ENCODE data around the gene RXFP3.

RXFP3 gene

DNA sequence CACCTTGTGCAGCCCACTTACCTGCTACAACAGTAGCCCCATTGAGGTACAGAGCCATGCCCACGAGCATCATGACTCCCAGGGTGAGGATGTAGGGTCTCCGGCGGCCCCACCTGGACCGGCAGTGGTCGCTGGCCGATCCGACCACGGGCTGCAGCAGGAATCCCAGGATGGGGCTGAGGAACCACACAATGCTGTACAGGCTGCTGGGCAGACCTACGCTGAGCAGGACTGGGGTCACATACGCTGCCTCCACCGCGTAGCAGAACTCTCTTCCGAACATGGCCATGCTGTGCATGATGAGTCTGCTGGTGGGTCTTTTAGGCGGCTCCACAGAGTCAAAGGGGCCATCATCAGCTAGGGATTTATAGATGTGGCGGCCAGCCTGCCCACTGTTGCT lies 48.0 kb downstream of the RXFP3 start:
- Mint-ChIP-seq H3K4me3 (no peak overlapping the region), H3K9me3 (peaks cover 9% of the 10 kb centered on the region)

DNA sequence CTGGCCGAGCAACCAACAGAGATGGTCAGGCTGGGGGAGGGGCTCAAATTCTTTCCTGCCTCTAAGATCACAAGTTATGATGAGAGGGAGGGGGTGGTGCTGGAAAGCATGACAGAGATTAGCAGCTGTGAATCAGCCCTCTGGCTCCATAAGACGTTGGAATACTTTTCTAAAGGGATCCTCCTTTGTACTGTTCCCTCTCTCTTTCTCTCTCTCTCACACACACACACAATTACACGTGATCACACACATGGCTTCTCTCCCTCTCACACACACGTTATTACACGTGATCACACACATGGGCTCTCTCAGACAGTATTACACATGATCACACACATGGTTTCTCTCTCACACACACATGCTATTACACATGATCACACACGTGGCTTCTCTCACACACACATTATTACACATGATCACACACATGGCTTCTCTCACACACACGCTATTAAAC lies 48.5 kb downstream of the RXFP3 start, which contains the start of gene SLC45A2:
Gene SLC45A2, minus strand, starts transcription at position 23 of the 454 bp plus-strand sequence. CDS start 110 bp downstream, outside the sequence.
- no peak within 1 kb of the TSS for H3K27ac Mint-ChIP-seq
- H3K4me1 Mint-ChIP-seq (ENCODE audit: low read depth) = no peaks in the 10 kb centered on the region
- H3K4me3 Mint-ChIP-seq = no peak within 1 kb of the TSS
- H3K36me3 Mint-ChIP-seq (ENCODE audit: low read depth) = peaks cover 20% of the 10 kb centered on the region
- H3K9me3 Mint-ChIP-seq = peaks cover 9% of the 10 kb centered on the region
- no peaks in the 10 kb centered on the region for H3K27me3 Mint-ChIP-seq (ENCODE audit: low read depth)

More for the DNA sequence above, 48.0 kb downstream of the RXFP3 start:
- Mint-ChIP-seq H3K4me1 (ENCODE audit: low read depth) (no peaks in the 10 kb centered on the region), H3K36me3 (ENCODE audit: low read depth) (peaks cover 17% of the 10 kb centered on the region), H3K27ac (no peak overlapping the region), H3K27me3 (ENCODE audit: low read depth) (no peaks in the 10 kb centered on the region)

GRCh38 chr5:33985447-33985846 lies 49.3 kb downstream of the RXFP3 start:
- Mint-ChIP-seq H3K9me3 (peaks cover 9% of the 10 kb centered on the region), H3K4me1 (ENCODE audit: low read depth) (no peaks in the 10 kb centered on the region), H3K27me3 (ENCODE audit: low read depth) (no peaks in the 10 kb centered on the region), H3K27ac (no peak overlapping the region), H3K36me3 (ENCODE audit: low read depth) (peaks cover 20% of the 10 kb centered on the region), H3K4me3 (no peak overlapping the region)
